BE2C (cell line): ENCODE measurements around the gene CUL2.

ENCODE experiments used
- DNase-seq: peaks from one replicate; pipeline ENCODE4 v3.0.0-alpha.2; 2020
- H3K27me3 ChIP-seq: fragments of 250-450 bp; sonication (Bioruptor Pico); 2 replicates; pipeline ENCODE4 v1.5.1; 2020; ENCODE audit warnings: mild to moderate bottlenecking
- H3K36me3 ChIP-seq: fragments of 250-450 bp; sonication (Bioruptor Pico); 2 replicates; pipeline ENCODE4 v1.5.1; 2020; ENCODE audit warnings: mild to moderate bottlenecking
- H3K4me1 ChIP-seq: fragments of 250-450 bp; sonication (Bioruptor Pico); 2 replicates; pipeline ENCODE4 v1.5.1; 2020
- H3K4me3 ChIP-seq: 2 replicates; pipeline ENCODE4 v1.5.1; 2011; ENCODE audit warnings: low read depth, low read length
- H3K9me3 ChIP-seq: fragments of 250-450 bp; sonication (Bioruptor Pico); 2 replicates; pipeline ENCODE4 v1.5.1; 2020
- CTCF ChIP-seq: IDR thresholded peaks from 2 replicates; pipeline ENCODE4 v1.5.1; 2012; ENCODE audit warnings: mild to moderate bottlenecking, low read depth, low read length

CUL2 gene

GRCh38 chr10:35070521-35070920, 19.6 kb downstream of the CUL2 start:
- no peak for TF ChIP-seq CTCF
- Histone ChIP-seq H3K4me1 (no peaks in the 10 kb centered on the region), H3K36me3 (peaks cover 3% of the 10 kb centered on the region; the same call in 1 of the 2 replicates), H3K9me3 (no peaks in the 10 kb centered on the region), H3K27me3 (no peaks in the 10 kb centered on the region), H3K4me3 (no peak overlapping the region)
- no peak for DNase-seq

- no peak overlapping the region for H3K4me3 ChIP-seq
- H3K27me3 ChIP-seq = no peaks in the 10 kb centered on the region
- H3K36me3 ChIP-seq = peaks cover 11% of the 10 kb centered on the region; the same call in 1 of the 2 replicates
- no peak for TF ChIP-seq CTCF
- no peaks in the 10 kb centered on the region for H3K9me3 ChIP-seq
- H3K4me1 ChIP-seq = peaks cover 4% of the 10 kb centered on the region; the same call in 1 of the 2 replicates
- no peak for DNase-seq
Observed at GRCh38 chr10:35063837-35064454, 26.2 kb downstream of the CUL2 start.

GRCh38 chr10:35059481-35059880, 30.7 kb downstream of the CUL2 start:
- Histone ChIP-seq H3K4me1 (peaks cover 4% of the 10 kb centered on the region; the same call in 1 of the 2 replicates), H3K27me3 (no peaks in the 10 kb centered on the region), H3K4me3 (no peak overlapping the region), H3K36me3 (peaks cover 12% of the 10 kb centered on the region; the same call in 1 of the 2 replicates), H3K9me3 (no peaks in the 10 kb centered on the region)
- no peak for TF ChIP-seq CTCF
- DNase-seq = no peak

GRCh38 chr10:35058686-35059085, 31.5 kb downstream of the CUL2 start:
- Histone ChIP-seq H3K4me1 (peaks cover 4% of the 10 kb centered on the region; the same call in 1 of the 2 replicates), H3K27me3 (no peaks in the 10 kb centered on the region), H3K9me3 (no peaks in the 10 kb centered on the region), H3K36me3 (peaks cover 12% of the 10 kb centered on the region; the same call in 1 of the 2 replicates), H3K4me3 (no peak overlapping the region)
- DNase-seq = no peak
- TF ChIP-seq CTCF = no peak

GRCh38 chr10:35058134-35058533, 32.0 kb downstream of the CUL2 start:
- H3K36me3 ChIP-seq = peaks cover 12% of the 10 kb centered on the region; the same call in 1 of the 2 replicates
- DNase-seq = no peak
- no peaks in the 10 kb centered on the region for H3K27me3 ChIP-seq
- TF ChIP-seq CTCF = no peak
- H3K9me3 ChIP-seq = no peaks in the 10 kb centered on the region
- H3K4me3 ChIP-seq = no peak overlapping the region
- H3K4me1 ChIP-seq = peaks cover 4% of the 10 kb centered on the region; the same call in 1 of the 2 replicates

- Histone ChIP-seq H3K27me3 (no peaks in the 10 kb centered on the region), H3K36me3 (peaks cover 9% of the 10 kb centered on the region; the same call in 1 of the 2 replicates), H3K4me1 (no peaks in the 10 kb centered on the region), H3K9me3 (no peaks in the 10 kb centered on the region), H3K4me3 (no peak overlapping the region)
- no peak for DNase-seq
- no peak for TF ChIP-seq CTCF
Observed at GRCh38 chr10:35056686-35057085, 33.5 kb downstream of the CUL2 start.
